Measurements from ENCODE around the gene LRRK2.
A peak's percentile ranks its signal among the peaks of the same experiment; 100 is the strongest.

LRRK2 gene

GRCh38 chr12:40212566-40212965 is 12.2 kb upstream of the LRRK2 start:
- H3K9me3 ChIP-seq, result peaks cover 13% of the 10 kb centered on the region
- H3K27me3 ChIP-seq, result no peaks in the 10 kb centered on the region
- H3K4me1 ChIP-seq, result no peaks in the 10 kb centered on the region
- H3K36me3 ChIP-seq, result no peaks in the 10 kb centered on the region
- H3K27ac ChIP-seq, result no peak overlapping the region
- H3K4me2 ChIP-seq, result no peak overlapping the region
- H3K4me3 ChIP-seq, result no peak overlapping the region
- H4K20me1 ChIP-seq, result no peaks in the 10 kb centered on the region
- no peak for TF ChIP-seq Cebpa-rat (IDR thresholded peaks at IDR 0.05)
- H3K9ac ChIP-seq, result no peak overlapping the region

- peaks cover 13% of the 10 kb centered on the region for H3K9me3 ChIP-seq
- H3K36me3 ChIP-seq, result no peaks in the 10 kb centered on the region
- no peak overlapping the region for H3K27ac ChIP-seq
- no peak overlapping the region for H3K4me2 ChIP-seq
- TF ChIP-seq Cebpa-rat (IDR thresholded peaks at IDR 0.05), result no peak
- H3K27me3 ChIP-seq, result no peaks in the 10 kb centered on the region
- H3K4me1 ChIP-seq, result no peaks in the 10 kb centered on the region
- H3K4me3 ChIP-seq, result no peak overlapping the region
- no peaks in the 10 kb centered on the region for H4K20me1 ChIP-seq
- no peak overlapping the region for H3K9ac ChIP-seq
Observed at GRCh38 chr12:40215982-40216381, 8.8 kb upstream of the LRRK2 start.

GRCh38 chr12:40216516-40217288 is 8.1 kb upstream of the LRRK2 start:
- no peak overlapping the region for H3K4me2 ChIP-seq

GRCh38 chr12:40219760-40220159 is 5.0 kb upstream of the LRRK2 start:
- TF ChIP-seq Cebpa-rat (IDR thresholded peaks at IDR 0.05), result no peak

More at GRCh38 chr12:40216516-40217288, 8.1 kb upstream of the LRRK2 start:
- Histone ChIP-seq H3K9ac (no peak overlapping the region), H3K4me1 (no peaks in the 10 kb centered on the region), H4K20me1 (no peaks in the 10 kb centered on the region), H3K27me3 (no peaks in the 10 kb centered on the region), H3K36me3 (no peaks in the 10 kb centered on the region), H3K9me3 (peaks cover 13% of the 10 kb centered on the region), H3K27ac (no peak overlapping the region), H3K4me3 (no peak overlapping the region)
- TF ChIP-seq Cebpa-rat (IDR thresholded peaks at IDR 0.05), result no peak

GRCh38 chr12:40222247-40222646 is 2.5 kb upstream of the LRRK2 start:
- H4K20me1 ChIP-seq, result no peaks in the 10 kb centered on the region
- H3K27ac ChIP-seq, result no peak overlapping the region
- peaks cover 37% of the 10 kb centered on the region for H3K4me1 ChIP-seq

More at GRCh38 chr12:40219760-40220159, 5.0 kb upstream of the LRRK2 start:
- H3K9ac ChIP-seq, result no peak overlapping the region
- no peak overlapping the region for H3K4me3 ChIP-seq
- H3K9me3 ChIP-seq, result no peaks in the 10 kb centered on the region
- H3K36me3 ChIP-seq, result no peaks in the 10 kb centered on the region
- no peak overlapping the region for H3K4me2 ChIP-seq
- peaks cover 14% of the 10 kb centered on the region for H3K4me1 ChIP-seq
- H3K27ac ChIP-seq, result no peak overlapping the region
- H3K27me3 ChIP-seq, result no peaks in the 10 kb centered on the region
- H4K20me1 ChIP-seq, result no peaks in the 10 kb centered on the region

GRCh38 chr12:40223646-40224045 is 1.2 kb upstream of the LRRK2 start:
- Histone ChIP-seq H3K4me3 (peak overlapping the region; percentile 75), H3K36me3 (no peaks in the 10 kb centered on the region), H3K9me3 (no peaks in the 10 kb centered on the region; the same call in 1 of the 2 replicates), H3K4me2 (peak overlapping the region; percentile 92), H3K9ac (peak overlapping the region; percentile 95), H3K27me3 (no peaks in the 10 kb centered on the region), H3K27ac (no peak overlapping the region), H4K20me1 (no peaks in the 10 kb centered on the region), H3K4me1 (peaks cover 42% of the 10 kb centered on the region)
- TF ChIP-seq Cebpa-rat (IDR thresholded peaks at IDR 0.05), result no peak

More at GRCh38 chr12:40222247-40222646, 2.5 kb upstream of the LRRK2 start:
- H3K9ac ChIP-seq, result no peak overlapping the region
- no peak overlapping the region for H3K4me2 ChIP-seq
- no peaks in the 10 kb centered on the region for H3K36me3 ChIP-seq
- H3K4me3 ChIP-seq, result no peak overlapping the region
- no peak for TF ChIP-seq Cebpa-rat (IDR thresholded peaks at IDR 0.05)
- no peaks in the 10 kb centered on the region for H3K9me3 ChIP-seq
- H3K27me3 ChIP-seq, result no peaks in the 10 kb centered on the region

GRCh38 chr12:40225337-40225983 is 663 bp downstream of the LRRK2 start:
- H3K4me1 ChIP-seq, result peaks cover 42% of the 10 kb centered on the region
- H3K9me3 ChIP-seq, result no peaks in the 10 kb centered on the region; the same call in 1 of the 2 replicates
- H3K9ac ChIP-seq, result peak overlapping the region; percentile 95
- H3K4me3 ChIP-seq, result peak overlapping the region; percentile 75
- no peak for TF ChIP-seq Cebpa-rat (IDR thresholded peaks at IDR 0.05)
- H4K20me1 ChIP-seq, result no peaks in the 10 kb centered on the region
- no peaks in the 10 kb centered on the region for H3K36me3 ChIP-seq
- H3K27me3 ChIP-seq, result no peaks in the 10 kb centered on the region
- H3K4me2 ChIP-seq, result peak overlapping the region; percentile 92
- H3K27ac ChIP-seq, result peak overlapping the region; percentile 99

- H3K27me3 ChIP-seq, result no peaks in the 10 kb centered on the region
- H3K27ac ChIP-seq, result peak overlapping the region; percentile 99; the same call in 1 of the 2 replicates
- H4K20me1 ChIP-seq, result no peaks in the 10 kb centered on the region
- H3K9me3 ChIP-seq, result no peaks in the 10 kb centered on the region; the same call in 1 of the 2 replicates
- TF ChIP-seq Cebpa-rat (IDR thresholded peaks at IDR 0.05), result no peak
- no peak overlapping the region for H3K4me3 ChIP-seq
- no peak overlapping the region for H3K9ac ChIP-seq
- H3K4me2 ChIP-seq, result peak overlapping the region; percentile 92
- no peaks in the 10 kb centered on the region for H3K36me3 ChIP-seq
- H3K4me1 ChIP-seq, result peaks cover 42% of the 10 kb centered on the region
Observed at GRCh38 chr12:40225984-40226602, 1.3 kb downstream of the LRRK2 start.

- no peak overlapping the region for H3K9ac ChIP-seq
Observed at GRCh38 chr12:40226705-40227104, 1.9 kb downstream of the LRRK2 start.

More at GRCh38 chr12:40226705-40227104, 1.9 kb downstream of the LRRK2 start:
- Histone ChIP-seq H3K4me2 (peak overlapping the region; percentile 92), H3K9me3 (no peaks in the 10 kb centered on the region; the same call in 1 of the 2 replicates), H3K36me3 (no peaks in the 10 kb centered on the region), H3K4me3 (peak overlapping the region; percentile 6; the same call in 1 of the 2 replicates), H3K27me3 (no peaks in the 10 kb centered on the region), H4K20me1 (no peaks in the 10 kb centered on the region), H3K27ac (peak overlapping the region; percentile 99; the same call in 1 of the 2 replicates), H3K4me1 (peaks cover 42% of the 10 kb centered on the region)
- TF ChIP-seq Cebpa-rat (IDR thresholded peaks at IDR 0.05), result no peak
